CD4-positive, alpha-beta T cell (primary cell): ENCODE measurements around the gene BANF2. TPM values are rescaled to one million over a fixed set of nuclear protein-coding genes. Genes with fewer than 3 reads are reported as not detected.

Experiments
- ATAC-seq: fragments of 200-7000 bp; cut with Tn5 transposase; one replicate; pipeline ENCODE4 v1.10.0; 2022; ENCODE audit warnings: mild to moderate bottlenecking; ENCODE audit not compliant: poor library complexity
- CTCF ChIA-PET: fragments of 350-600 bp; sonication (Branson Sonifier 250); formaldehyde crosslinking; loops from one replicate; lab custom pipeline; 2021; ENCODE audit warnings: antibody characterized with exemption, inconsistent platforms; lab: Charles Lee
- POLR2A ChIA-PET: fragments of 350-600 bp; sonication (Branson Sonifier 250); formaldehyde crosslinking; loops from one replicate; lab custom pipeline; 2021; ENCODE audit warnings: antibody characterized with exemption, inconsistent platforms; lab: Charles Lee
- DNase-seq, 14 experiments: peaks; one replicate each; pipeline ENCODE4 v3.0.0-alpha.2; 2013 to 2020; ENCODE audit warnings: mixed read lengths in 2 of 14
- H3K27ac ChIP-seq, 2 donors: one replicate each; pipeline versions ENCODE4 v1.5.1 to v1.7.0; 2013; ENCODE audit warnings: low read length in 2 of 2, low read depth in 1 of 2, mild to moderate bottlenecking in 1 of 2
- H3K27me3 ChIP-seq, 2 experiments: 1 replicate in 1 of 2; 2 replicates in 1 of 2; pipeline versions ENCODE4 v1.6.1 to v1.7.0; 2013; ENCODE audit warnings: low read length in 2 of 2, control low read depth in 1 of 2, mild to moderate bottlenecking in 1 of 2, moderate library complexity in 1 of 2; ENCODE audit not compliant: insufficient read depth in 2 of 2, control insufficient read depth in 1 of 2
- H3K36me3 ChIP-seq: one replicate; pipeline ENCODE4 v1.6.1; 2013; ENCODE audit warnings: low read length, control low read depth; ENCODE audit not compliant: insufficient read depth
- H3K4me1 ChIP-seq: one replicate; pipeline ENCODE4 v1.6.1; 2013; ENCODE audit warnings: low read length, control low read depth; ENCODE audit not compliant: insufficient read depth
- H3K4me3 ChIP-seq: one replicate; pipeline ENCODE4 v1.5.1; 2013; ENCODE audit warnings: mild to moderate bottlenecking, low read length, moderate library complexity
- H3K9me3 ChIP-seq, 2 experiments: 1 replicate in 1 of 2; 2 replicates in 1 of 2; pipeline versions ENCODE4 v1.6.1 to v1.7.0; 2013; ENCODE audit warnings: low read length in 2 of 2, mild to moderate bottlenecking in 2 of 2, control low read depth in 1 of 2, moderate library complexity in 1 of 2; ENCODE audit not compliant: control insufficient read depth in 1 of 2, insufficient read depth in 1 of 2
- H3K27ac Mint-ChIP-seq: one replicate; pipeline ENCODE4 v1.8.0; 2020; ENCODE audit warnings: mixed read lengths
- H3K27me3 Mint-ChIP-seq: one replicate; pipeline ENCODE4 v1.8.0; 2021; ENCODE audit warnings: mixed read lengths
- H3K36me3 Mint-ChIP-seq: one replicate; pipeline ENCODE4 v1.8.0; 2021; ENCODE audit warnings: low read depth, mixed read lengths
- H3K4me1 Mint-ChIP-seq: one replicate; pipeline ENCODE4 v1.8.0; 2021; ENCODE audit warnings: low read depth, mixed read lengths
- H3K4me3 Mint-ChIP-seq: one replicate; pipeline ENCODE4 v1.8.0; 2020; ENCODE audit warnings: mild to moderate bottlenecking, mixed read lengths
- H3K9me3 Mint-ChIP-seq: one replicate; pipeline ENCODE4 v1.8.0; 2020; ENCODE audit warnings: mixed read lengths
- CTCF ChIP-seq: fragments of 200-600 bp; IDR thresholded peaks from one replicate; pipeline ENCODE4 v1.8.0; 2022; ENCODE audit warnings: antibody characterized with exemption, mild to moderate bottlenecking
- intact Hi-C, 2 experiments: fragments of 100-400 bp; cut with DNase I in 1 of 2; cut with micrococcal nuclease in 1 of 2; formaldehyde crosslinking; loops; one replicate each; pipeline versions ENCODE4 v1.15.1 to v1.9.0; 2023 to 2025; cut with DNase I, micrococcal nuclease
- total RNA-seq, 174 experiments: library from RNA in 2 of 174; stranded (reverse) in 2 of 174; gene quantifications; one replicate each; pipeline ENCODE4 v1.2.3 and lab custom pipeline; 2021 to 2026

The BANF2 gene
- total RNA-seq, 2 experiments from 2014 or later = not detected

DNA sequence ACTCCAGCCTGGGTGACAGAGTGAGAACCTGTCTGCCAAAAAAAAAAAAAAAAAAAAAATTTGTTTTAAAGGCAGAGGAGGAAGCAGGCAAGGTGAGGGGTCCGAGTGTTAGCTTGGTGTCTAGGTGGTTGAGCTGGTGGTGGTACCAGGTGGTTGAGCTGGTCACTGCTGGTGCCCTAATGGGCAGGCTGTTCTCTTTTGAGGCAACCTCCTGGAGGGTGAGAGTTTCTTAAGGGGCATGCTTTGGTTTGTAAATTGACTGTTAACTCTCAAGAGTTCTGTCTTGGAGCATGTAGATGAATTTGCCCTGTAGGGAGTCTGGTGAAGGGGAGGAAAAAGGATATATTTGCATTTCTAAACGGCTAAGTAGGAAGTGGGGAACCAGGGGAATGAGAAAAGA lies 52.7 kb downstream of the BANF2 start:
- Mint-ChIP-seq H3K4me1 (no peaks in the 10 kb centered on the region), H3K27ac (no peak overlapping the region), H3K27me3 (peaks cover 24% of the 10 kb centered on the region), H3K36me3 (no peaks in the 10 kb centered on the region), H3K4me3 (no peak overlapping the region), H3K9me3 (no peaks in the 10 kb centered on the region)
- Histone ChIP-seq H3K27me3 (peaks cover 0 to 7% of the 10 kb centered on the region in 2 experiments), H3K36me3 (no peaks in the 10 kb centered on the region), H3K4me1 (no peaks in the 10 kb centered on the region), H3K27ac (no peak overlapping the region), H3K9me3 (no peaks in the 10 kb centered on the region), H3K4me3 (no peak overlapping the region)
- no peak for ATAC-seq
- TF ChIP-seq CTCF = no peak
- POLR2A ChIA-PET = no interaction called here
- CTCF ChIA-PET = no interaction called here
- intact Hi-C loops = no loop called here
- no peak for DNase-seq

GRCh38 chr20:17753516-17753915 lies 53.8 kb downstream of the BANF2 start:
- Mint-ChIP-seq H3K4me1 (no peaks in the 10 kb centered on the region), H3K4me3 (no peak overlapping the region), H3K27me3 (peaks cover 24% of the 10 kb centered on the region), H3K36me3 (no peaks in the 10 kb centered on the region), H3K27ac (no peak overlapping the region), H3K9me3 (peaks cover 2% of the 10 kb centered on the region)
- no peaks in the 10 kb centered on the region for H3K36me3 ChIP-seq
- H3K27me3 ChIP-seq = peaks cover 0 to 7% of the 10 kb centered on the region in 2 experiments
- CTCF ChIA-PET = no interaction called here
- DNase-seq (no peak), ATAC-seq (no peak)
- no peak for TF ChIP-seq CTCF
- no peak overlapping the region for H3K27ac ChIP-seq
- no peak overlapping the region for H3K4me3 ChIP-seq
- no peaks in the 10 kb centered on the region for H3K4me1 ChIP-seq
- intact Hi-C loops = no loop called here
- peaks cover 0 to 5% of the 10 kb centered on the region in 2 experiments for H3K9me3 ChIP-seq
- POLR2A ChIA-PET = no interaction called here

DNA sequence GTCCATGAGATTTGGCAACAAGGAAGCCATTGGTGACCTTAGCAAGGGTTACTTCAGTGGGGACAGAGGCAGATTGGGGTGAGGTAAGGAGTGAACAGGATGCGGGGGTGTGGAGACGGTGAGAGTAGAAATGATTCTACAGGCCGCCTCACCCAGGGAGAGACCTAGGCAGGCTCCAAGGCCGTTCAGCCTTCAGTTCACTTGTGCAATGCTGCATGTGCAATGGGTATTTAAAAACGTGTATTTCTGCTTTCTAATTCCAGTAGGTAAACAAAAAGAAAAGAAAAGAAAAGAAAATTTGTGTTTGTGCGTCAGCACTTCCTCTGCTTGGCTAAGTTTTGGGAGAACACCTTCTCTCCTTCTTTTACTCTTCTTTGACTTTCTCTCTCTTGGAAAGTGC lies 56.8 kb downstream of the BANF2 start:
- Histone ChIP-seq H3K9me3 (peaks cover 0 to 10% of the 10 kb centered on the region in 2 experiments), H3K4me3 (no peak overlapping the region), H3K4me1 (no peaks in the 10 kb centered on the region), H3K27me3 (peaks cover 0 to 7% of the 10 kb centered on the region in 2 experiments), H3K36me3 (no peaks in the 10 kb centered on the region), H3K27ac (no peak overlapping the region)
- Mint-ChIP-seq H3K27ac (no peak overlapping the region), H3K4me3 (no peak overlapping the region), H3K27me3 (peaks cover 24% of the 10 kb centered on the region), H3K36me3 (no peaks in the 10 kb centered on the region), H3K4me1 (no peaks in the 10 kb centered on the region), H3K9me3 (peaks cover 5% of the 10 kb centered on the region)
- intact Hi-C loops = no loop called here
- ATAC-seq = no peak
- TF ChIP-seq CTCF = no peak
- DNase-seq = no peak
- ChIA-PET CTCF (no interaction called here), POLR2A (no interaction called here)
